K562 (cell line): Measurements from ENCODE around the gene ZFAND6. TPM values are rescaled to one million over a fixed set of nuclear protein-coding genes. Genes with fewer than 3 reads are reported as not detected.

Source experiments
- ATF7 ChIP-seq: fragments of 450-650 bp; IDR thresholded peaks from 2 replicates; pipeline ENCODE4 v1.7.1; 2014; ENCODE audit warnings: mild to moderate bottlenecking, moderate library complexity
- C11orf30 ChIP-seq: fragments of 450-650 bp; IDR thresholded peaks from 2 replicates; pipeline ENCODE4 v1.6.1; 2016; ENCODE audit warnings: low read depth, mild to moderate bottlenecking
- CBFA2T3 ChIP-seq: fragments of 450-650 bp; IDR thresholded peaks from 2 replicates; pipeline ENCODE4 v1.6.1; 2017
- CREB1 ChIP-seq, 2 experiments: sonication (generic) in 1 of 2; formaldehyde crosslinking in 1 of 2; IDR thresholded peaks; 2 replicates each; pipeline versions ENCODE4 v1.6.1 to v1.8.0; 2012 to 2022; ENCODE audit warnings: inconsistent platforms in 1 of 2, mild to moderate bottlenecking in 1 of 2, missing genetic modification reagents in 1 of 2, moderate library complexity in 1 of 2
- E4F1 ChIP-seq: fragments of 250-450 bp; sonication (Bioruptor Pico); IDR thresholded peaks from 2 replicates; pipeline ENCODE4 v1.5.0; 2021; ENCODE audit warnings: mild to moderate bottlenecking, borderline replicate concordance
- EGR1 ChIP-seq: fragments of 450-650 bp; conservative IDR thresholded peaks from 2 replicates; pipeline ENCODE4 v1.6.1; 2017; ENCODE audit warnings: mild to moderate bottlenecking
- ELF1 ChIP-seq: fragments of 200-800 bp; sonication (Bioruptor generic); IDR thresholded peaks from 2 replicates; pipeline ENCODE4 v1.6.1; 2016; ENCODE audit warnings: missing genetic modification characterization, missing compliant biosample characterization
- ETV5 ChIP-seq: sonication (generic); formaldehyde crosslinking; IDR thresholded peaks from 2 replicates; pipeline ENCODE4 v1.4.0; 2020; ENCODE audit warnings: low read depth, mild to moderate bottlenecking, missing genetic modification reagents
- HCFC1 ChIP-seq: IDR thresholded peaks from 2 replicates; pipeline ENCODE4 v1.6.1; 2012; ENCODE audit warnings: low read depth, low read length, improper control_type of control experiment
- JUND ChIP-seq, 2 experiments: IDR thresholded peaks; 2 replicates in 1 of 2; 3 replicates in 1 of 2; pipeline ENCODE4 v1.6.1; 2011; ENCODE audit warnings: borderline replicate concordance in 2 of 2, low read depth in 2 of 2, low read length in 2 of 2, improper control_type of control experiment in 1 of 2, missing biosample characterization in 1 of 2, missing genetic modification characterization in 1 of 2, missing genetic modification reagents in 1 of 2
- MAFG ChIP-seq: fragments of 450-650 bp; conservative IDR thresholded peaks from 2 replicates; pipeline ENCODE4 v1.6.1; 2016; ENCODE audit warnings: missing genetic modification characterization, missing compliant biosample characterization
- POLR2H ChIP-seq: IDR thresholded peaks from 2 replicates; pipeline ENCODE4 v1.6.1; 2016; ENCODE audit warnings: missing genetic modification characterization, low read depth, mild to moderate bottlenecking, control low read depth, missing compliant biosample characterization, moderate library complexity
- RBM25 ChIP-seq: fragments of 200-400 bp; formaldehyde crosslinking; IDR thresholded peaks from 2 replicates; pipeline ENCODE4 v1.6.1; 2018; ENCODE audit warnings: low read length, low read depth, moderate library complexity; ENCODE audit not compliant: severe bottlenecking
- RUNX1 ChIP-seq: sonication (generic); IDR thresholded peaks from 2 replicates; pipeline ENCODE4 v1.6.1; 2016; ENCODE audit warnings: antibody characterized with exemption, low read depth
- SMARCC2 ChIP-seq: fragments of 450-650 bp; IDR thresholded peaks from 2 replicates; pipeline ENCODE4 v1.6.1; 2017; ENCODE audit warnings: antibody characterized with exemption, moderate library complexity, mild to moderate bottlenecking, low read depth
- STAG1 ChIP-seq: sonication (generic); formaldehyde crosslinking; IDR thresholded peaks from 2 replicates; pipeline ENCODE4 v1.5.0; 2020; ENCODE audit warnings: missing genetic modification reagents, borderline replicate concordance
- TAF15 ChIP-seq: fragments of 200-400 bp; formaldehyde crosslinking; IDR thresholded peaks from 2 replicates; pipeline ENCODE4 v1.6.1; 2017; ENCODE audit warnings: mild to moderate bottlenecking, low read depth, low read length, moderate library complexity
- TCF3 ChIP-seq: sonication (generic); formaldehyde crosslinking; IDR thresholded peaks from 2 replicates; pipeline ENCODE4 v1.4.0; 2020; ENCODE audit warnings: mild to moderate bottlenecking, missing genetic modification reagents
- TFE3 ChIP-seq: fragments of 450-650 bp; formaldehyde crosslinking; IDR thresholded peaks from 2 replicates; pipeline ENCODE4 v1.4.0; 2020; ENCODE audit warnings: mild to moderate bottlenecking, mixed read lengths
- TRIM24 ChIP-seq, 2 experiments: fragments of 450-650 bp; IDR thresholded peaks; 2 replicates each; pipeline ENCODE4 v1.6.1; 2016
- ZBTB49 ChIP-seq: sonication (generic); formaldehyde crosslinking; IDR thresholded peaks from 2 replicates; pipeline ENCODE4 v1.8.0; 2022; ENCODE audit warnings: missing genetic modification reagents, mild to moderate bottlenecking, borderline replicate concordance
- ZKSCAN3 ChIP-seq: fragments of 250-450 bp; sonication (Bioruptor Pico); IDR thresholded peaks from 2 replicates; pipeline ENCODE4 v1.4.0; 2020
- ZNF551 ChIP-seq: fragments of 250-450 bp; sonication (Bioruptor Pico); IDR thresholded peaks from 2 replicates; pipeline ENCODE4 v1.5.0; 2021; ENCODE audit warnings: mild to moderate bottlenecking, moderate library complexity
- ZNF717 ChIP-seq: fragments of 250-450 bp; sonication (Bioruptor Pico); IDR thresholded peaks from 2 replicates; pipeline ENCODE4 v1.5.0; 2021
- polyA plus RNA-seq, 8 experiments: library from polyadenylated mRNA; depleted of rRNA in 4 of 8; stranded (reverse) in 5 of 8; unstranded in 3 of 8; fragments of >200 nt; fragmentation: Nextera tagmentation in 2 of 8; fragmentation: Illumina TruSeq in 1 of 8; extraction: Ambion mirVana in 2 of 8; extraction: Trizol in 1 of 8; gene quantifications; 2 replicates each; pipeline versions ENCODE4 v1.2.1 to v1.2.3, GENCODE V29; 2011 to 2014; ENCODE audit warnings: inconsistent platforms in 1 of 8, missing spikeins in 1 of 8
- total RNA-seq, 7 experiments: library from RNA; depleted of rRNA in 6 of 7; stranded (reverse); fragments of >200 nt in 6 of 7; fragmentation: Illumina TruSeq in 2 of 7; extraction: Trizol in 2 of 7; gene quantifications; 2 replicates each; pipeline versions ENCODE4 v1.2.1 to v1.2.3, GENCODE V29; 2011 to 2021; ENCODE audit warnings: low replicate concordance in 1 of 7

The ZFAND6 gene
- total and polyA plus RNA-seq, 9 of the 15 experiments (the other 6 are each of a cell fraction or from before 2014, with no cell fraction given): 53.9 to 206 (median 88.9) TPM

- TF ChIP-seq JUND (IDR thresholded peaks at IDR 0.05; ENCODE audit: borderline replicate concordance, low read depth, low read length) (peak; percentile 85), JUND (tag; IDR thresholded peaks at IDR 0.05; ENCODE audit: borderline replicate concordance, low read depth, low read length) (peak; percentile 77; the same call in 1 of the 3 replicates), ATF7 (peak; percentile 59), ZBTB49 (no peak), E4F1 (CRISPR knock-in tag) (no peak), CBFA2T3 (peak; percentile 77), EGR1 (peak; percentile 39), ZNF551 (CRISPR knock-in tag) (no peak), RBM25 (no peak), HCFC1 (no peak), ZNF717 (no peak), TAF15 (no peak), TCF3 (CRISPR knock-in tag) (peak; percentile 55), STAG1 (no peak), C11orf30 (0 out of 2 replicates have a peak, but pooled peaks have one; percentile 43), CREB1 (IDR thresholded peaks at IDR 0.05) (no peak), CREB1 (CRISPR knock-in tag; IDR thresholded peaks at IDR 0.05) (no peak), ZKSCAN3 (CRISPR knock-in tag) (no peak), SMARCC2 (0 out of 2 replicates have a peak, but pooled peaks have one; percentile 33), ELF1 (tag) (no peak), RUNX1 (no peak), POLR2H (no peak), TRIM24 (IDR thresholded peaks at IDR 0.05) (no peak), ETV5 (CRISPR knock-in tag) (no peak), MAFG (tag) (peak; percentile 37; the same call in 1 of the 2 replicates), TFE3 (CRISPR knock-in tag) (no peak)
Measured at GRCh38 chr15:80093854-80094418, 34.5 kb downstream of the ZFAND6 start (continued).
